ENCODE results near the gene ATOX1. TPM values are rescaled to one million over a fixed set of nuclear protein-coding genes. Genes with fewer than 3 reads are reported as not detected.

The ATOX1 gene
- total and polyA plus RNA-seq, 2 of the 4 experiments (the other 2 are of a cell fraction) = 56.3 to 360 TPM

- peaks cover 0 to 20% of the 10 kb centered on the region in 2 experiments; a peak in 2 of 4 replicates for H3K79me1 ChIP-seq (ENCODE audit: low read depth in 1 of 2, low read length in 2 of 2)
- H3K4me3 ChIP-seq (ENCODE audit: insufficient read depth, low read depth, low read length) = no peak overlapping the region
- H3K9me3 ChIP-seq (ENCODE audit: control insufficient read depth, insufficient read depth, low read length) = no peaks in the 10 kb centered on the region
- H3K23ac ChIP-seq (ENCODE audit: low read depth, low read length) = no peak overlapping the region
- no peak overlapping the region for H4K91ac ChIP-seq (ENCODE audit: insufficient read depth, low read depth, low read length)
- no peak overlapping the region; the same call in 1 of the 2 replicates for H2BK120ac ChIP-seq (ENCODE audit: low read depth, low read length)
- H2BK5ac ChIP-seq (ENCODE audit: low read depth, low read length, poor library complexity, severe bottlenecking) = no peak overlapping the region
- H2AK5ac ChIP-seq (ENCODE audit: low read depth, low read length) = no peak overlapping the region
- peaks cover 10% of the 10 kb centered on the region for H3K9me1 ChIP-seq (ENCODE audit: insufficient read depth, low read length)
- BruUV-seq (replicated peaks) = no TSS peak
- no peak overlapping the region for H3K4me2 ChIP-seq (ENCODE audit: low read depth, low read length)
- ChIA-PET POLR2A (ENCODE audit: unreplicated experiment) (interaction anchor here (0.9 kb wide), 1 partner anchor 42 kb away, joined by 8 read pairs; no protein-coding TSS in a partner anchor), CTCF (interaction anchor here (1.4 kb wide), 1 partner anchor 49 kb away, joined by 3 read pairs; the partner anchor contains the start of gene G3BP1)
- H3K56ac ChIP-seq (ENCODE audit: extremely low read depth, insufficient read depth, low read length) = no peak overlapping the region
- DNase-seq = no peak
- H4K5ac ChIP-seq (ENCODE audit: low read depth, low read length) = no peak overlapping the region
- H2AK9ac ChIP-seq (replicated peaks; ENCODE audit: low read depth, low read length, poor library complexity) = no peak overlapping the region
- peaks cover 14% of the 10 kb centered on the region for H3K4me1 ChIP-seq (ENCODE audit: control insufficient read depth, insufficient read depth, low read length)
- in situ Hi-C loops (cut with MboI; ENCODE audit: low sequenced_read_pairs) (no loop called here), intact Hi-C loops (cut with micrococcal nuclease) (no loop called here), dilution Hi-C loops (cut with HindIII; ENCODE audit: low sequenced_read_pairs, unreplicated experiment) (no loop called here)
- TF ChIP-seq FOS (IDR thresholded peaks at IDR 0.05; ENCODE audit: low read depth, low read length) = no peak
- no peak for TF ChIP-seq NFE2L2 (IDR thresholded peaks at IDR 0.05; ENCODE audit: low read depth, low read length)
- no peaks in the 10 kb centered on the region for H3K27me3 ChIP-seq (ENCODE audit: control insufficient read depth, insufficient read depth, low read length)
- H3K18ac ChIP-seq (ENCODE audit: low read depth, low read length) = no peak overlapping the region
- no peaks in the 10 kb centered on the region for H4K20me1 ChIP-seq (ENCODE audit: insufficient read depth, low read length)
- no peak overlapping the region for H3K27ac ChIP-seq (ENCODE audit: insufficient read depth, low read length)
- no peak overlapping the region for H3K4ac ChIP-seq (ENCODE audit: low read depth, low read length)
- H3K36me3 ChIP-seq (ENCODE audit: control insufficient read depth, insufficient read depth, low read length) = no peaks in the 10 kb centered on the region
- no peak overlapping the region for H3K9ac ChIP-seq (ENCODE audit: low read depth, low read length)
- no peak overlapping the region for H2BK20ac ChIP-seq (ENCODE audit: low read depth, low read length)
- H2BK15ac ChIP-seq (ENCODE audit: low read depth, low read length) = no peak overlapping the region
- no peak overlapping the region for H2AFZ ChIP-seq (replicated peaks; ENCODE audit: low read length, poor library complexity)
- no peak overlapping the region for H3K14ac ChIP-seq (replicated peaks; ENCODE audit: low read depth, low read length)
- H4K8ac ChIP-seq (ENCODE audit: low read depth in 2 of 2, low read length in 2 of 2) = no peak overlapping the region
- ATAC-seq (ENCODE audit: low read depth) = no peak
These were observed 35.9 kb downstream of the ATOX1 start for GRCh38 chr5:151722546-151722945.

All from IMR-90 (cell line).